ENCODE measurements around the gene CPNE7.

Gene CPNE7

DNA sequence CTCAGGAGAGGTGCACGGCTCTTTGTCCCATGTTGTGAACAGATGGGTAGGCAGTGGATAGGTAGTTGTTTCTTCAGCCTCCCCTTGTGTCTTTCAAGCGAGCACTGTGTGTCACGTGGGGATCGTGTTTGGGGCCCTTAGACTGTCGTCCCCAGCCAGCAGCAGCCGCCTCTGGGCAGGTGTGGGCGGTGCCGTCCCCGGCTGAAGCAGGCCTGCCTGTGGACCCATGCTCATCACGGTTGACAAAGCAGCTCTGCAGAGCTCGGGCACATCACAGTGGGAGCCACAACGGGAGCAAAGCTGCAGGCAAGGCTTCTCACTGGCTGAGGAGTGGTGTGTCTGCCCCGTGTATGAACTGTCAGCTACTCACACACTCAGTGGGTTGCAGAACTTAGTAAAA lies 19.8 kb upstream of the CPNE7 start:
- ATAC-seq (replicated peaks) = no peak
- peak overlapping the region; percentile 43 for H3K27ac Mint-ChIP-seq

DNA sequence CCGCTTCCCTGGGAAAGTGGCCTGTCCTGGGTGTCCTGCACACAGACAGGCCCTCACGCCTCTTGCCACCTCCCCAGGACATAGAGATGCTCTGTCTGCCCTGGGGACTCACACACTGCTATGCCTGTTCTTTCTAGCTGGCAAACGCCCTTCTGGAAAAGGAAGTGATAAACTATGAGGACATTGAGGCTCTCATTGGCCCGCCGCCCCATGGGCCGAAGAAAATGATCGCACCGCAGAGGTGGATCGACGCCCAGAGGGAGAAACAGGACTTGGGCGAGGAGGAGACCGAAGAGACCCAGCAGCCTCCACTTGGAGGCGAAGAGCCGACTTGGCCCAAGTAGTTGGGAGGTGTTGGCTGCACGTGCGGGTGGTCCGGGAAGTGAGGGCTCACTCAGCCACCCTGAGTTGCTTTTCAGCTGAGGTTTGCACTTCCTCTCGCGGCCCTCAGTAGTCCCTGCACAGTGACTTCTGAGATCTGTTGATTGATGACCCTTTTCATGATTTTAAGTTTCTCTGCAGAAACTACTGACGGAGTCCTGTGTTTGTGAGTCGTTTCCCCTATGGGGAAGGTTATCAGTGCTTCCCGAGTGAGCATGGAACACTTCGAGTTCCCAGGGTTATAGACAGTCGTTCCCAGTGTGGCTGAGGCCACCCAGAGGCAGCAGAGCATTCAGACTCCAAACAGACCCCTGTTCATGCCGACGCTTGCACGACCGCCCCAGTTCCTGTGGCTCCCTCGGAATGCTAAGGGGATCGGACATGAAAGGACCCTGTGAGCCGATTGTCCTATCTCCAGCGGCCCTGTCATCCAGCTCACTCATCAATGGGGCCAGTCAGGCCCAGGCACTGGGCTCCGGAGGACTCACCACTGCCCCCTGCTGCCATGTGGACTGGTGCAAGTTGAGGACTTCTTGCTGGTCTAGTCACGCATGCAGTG lies 18.5 kb upstream of the CPNE7 start:
- Mint-ChIP-seq H3K4me3 (no peak overlapping the region), H3K4me1 (peaks cover 14 to 29% of the 10 kb centered on the region in 2 donors), H3K36me3 (peaks cover 48 to 50% of the 10 kb centered on the region in 2 donors), H3K27me3 (no peaks in the 10 kb centered on the region), H3K27ac (no peak overlapping the region), H3K9me3 (no peaks in the 10 kb centered on the region)
- peak; percentile 52 to 59 for ATAC-seq (replicated peaks)
- DNase-seq = peak; percentile 54

More for the DNA sequence above, 19.8 kb upstream of the CPNE7 start:
- peaks cover 47 to 50% of the 10 kb centered on the region in 2 donors for H3K36me3 Mint-ChIP-seq
- no peak for DNase-seq
- peaks cover 11 to 22% of the 10 kb centered on the region in 2 donors for H3K4me1 Mint-ChIP-seq
- H3K27me3 Mint-ChIP-seq = no peaks in the 10 kb centered on the region
- H3K4me3 Mint-ChIP-seq = no peak overlapping the region
- no peaks in the 10 kb centered on the region for H3K9me3 Mint-ChIP-seq

DNA sequence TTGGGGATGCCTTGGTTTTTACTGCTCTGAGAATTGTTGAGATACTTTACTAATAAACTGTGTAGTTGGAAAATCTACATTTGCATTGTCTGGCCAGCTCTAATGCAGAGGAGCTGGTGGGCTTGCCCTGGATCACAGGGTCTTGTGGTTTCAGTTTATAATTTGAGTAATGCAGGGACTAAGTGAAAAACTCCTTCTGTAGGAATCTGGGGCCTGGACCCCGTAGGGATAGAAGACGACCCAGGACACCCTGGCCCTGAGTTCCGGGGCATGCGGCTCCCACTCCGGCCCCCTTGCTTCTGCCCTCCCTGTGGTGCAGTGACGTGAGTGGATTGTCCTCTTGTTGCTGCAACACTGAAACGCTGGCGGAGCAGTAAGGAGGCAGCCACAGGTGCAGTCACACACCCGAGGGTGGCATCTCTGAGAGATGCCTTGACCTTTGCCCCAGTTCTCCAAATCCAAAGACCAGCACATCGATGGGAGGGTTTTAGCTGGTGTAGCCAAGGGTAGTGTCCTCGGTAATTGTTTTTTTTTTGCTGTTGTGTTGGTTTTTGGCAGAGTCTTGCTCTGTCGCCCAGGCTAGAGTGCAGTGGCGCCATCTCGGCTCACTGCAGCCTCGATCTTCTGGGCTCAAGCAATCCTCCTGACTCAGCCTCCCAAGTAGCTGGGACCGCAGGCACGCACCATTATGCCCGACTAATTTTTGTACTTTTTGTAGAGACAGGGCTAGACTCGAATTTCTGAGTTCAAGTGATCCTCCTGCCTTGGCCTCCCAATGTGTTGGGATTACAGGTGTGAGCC lies 17.7 kb upstream of the CPNE7 start:
- H3K9me3 Mint-ChIP-seq = no peaks in the 10 kb centered on the region
- H3K27ac Mint-ChIP-seq = no peak overlapping the region
- DNase-seq (no peak), ATAC-seq (replicated peaks) (no peak)
- H3K4me1 Mint-ChIP-seq = peaks cover 21 to 38% of the 10 kb centered on the region in 2 donors
- no peaks in the 10 kb centered on the region for H3K27me3 Mint-ChIP-seq
- peaks cover 48 to 50% of the 10 kb centered on the region in 2 donors for H3K36me3 Mint-ChIP-seq
- no peak overlapping the region for H3K4me3 Mint-ChIP-seq

DNA sequence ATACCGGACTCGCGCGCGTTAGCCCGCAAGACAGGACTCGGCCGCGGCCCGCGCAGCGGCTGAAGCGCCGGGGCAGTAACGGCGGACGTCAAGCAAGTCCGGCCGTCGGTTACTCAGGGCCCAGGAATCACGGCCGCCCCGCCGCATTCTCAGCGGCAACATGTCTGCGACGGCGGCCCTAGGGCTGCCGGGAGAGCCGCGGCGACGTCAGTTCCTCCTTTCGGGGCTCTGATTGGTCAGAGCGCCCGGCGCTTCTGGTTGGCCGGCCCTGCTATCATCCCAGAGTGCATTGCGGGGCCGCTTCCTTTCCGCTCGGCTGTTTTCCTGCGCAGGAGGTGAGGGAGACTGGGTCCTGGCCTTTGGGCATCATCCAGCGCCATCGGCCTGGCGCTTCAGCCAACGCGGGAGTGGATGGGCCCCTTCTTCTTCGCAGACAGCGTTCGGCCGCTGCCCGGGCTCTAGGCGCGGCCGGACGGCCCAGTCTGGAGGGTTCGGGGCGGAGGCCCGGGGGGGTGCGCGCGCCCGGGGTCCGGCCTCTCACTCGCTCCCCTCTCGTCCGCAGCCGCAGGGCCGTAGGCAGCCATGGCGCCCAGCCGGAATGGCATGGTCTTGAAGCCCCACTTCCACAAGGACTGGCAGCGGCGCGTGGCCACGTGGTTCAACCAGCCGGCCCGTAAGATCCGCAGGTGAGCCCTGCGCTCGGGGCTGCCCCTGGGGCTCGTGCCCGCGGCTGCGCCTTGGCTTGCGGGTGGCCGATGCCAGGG lies 15.0 kb upstream of the CPNE7 start, which contains the start of gene RPL13:
Gene RPL13, plus strand, starts transcription at position 305 of the 764 bp plus-strand sequence. Its CDS starts 278 bp downstream, at position 583.
- Mint-ChIP-seq H3K4me3 (peak within 1 kb of the TSS; percentile 95 to 97), H3K36me3 (peaks cover 59 to 62% of the 10 kb centered on the region in 2 donors)

DNA sequence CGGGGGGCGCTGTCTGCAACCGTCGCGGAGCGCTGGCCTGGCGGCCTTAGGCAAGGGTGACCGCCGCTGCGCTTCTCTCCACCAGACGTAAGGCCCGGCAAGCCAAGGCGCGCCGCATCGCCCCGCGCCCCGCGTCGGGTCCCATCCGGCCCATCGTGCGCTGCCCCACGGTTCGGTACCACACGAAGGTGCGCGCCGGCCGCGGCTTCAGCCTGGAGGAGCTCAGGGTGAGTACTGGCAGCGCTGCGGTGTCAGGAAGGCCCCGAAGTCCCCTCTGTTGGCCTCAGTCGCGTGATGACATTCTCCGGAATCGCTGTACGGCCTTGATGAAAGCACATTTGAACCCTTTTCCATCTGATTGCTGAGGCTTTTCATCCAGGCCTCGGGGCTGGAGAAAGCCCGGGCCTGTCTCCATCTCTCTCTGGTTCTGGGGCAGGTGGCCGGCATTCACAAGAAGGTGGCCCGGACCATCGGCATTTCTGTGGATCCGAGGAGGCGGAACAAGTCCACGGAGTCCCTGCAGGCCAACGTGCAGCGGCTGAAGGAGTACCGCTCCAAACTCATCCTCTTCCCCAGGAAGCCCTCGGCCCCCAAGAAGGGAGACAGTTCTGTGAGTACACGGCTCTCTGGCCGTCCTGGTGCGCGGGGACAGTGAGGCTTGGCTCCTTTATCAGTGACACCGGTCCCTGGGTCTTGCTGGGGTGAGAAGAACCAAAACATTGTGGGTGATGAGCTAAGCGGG lies 14.2 kb upstream of the CPNE7 start:
- Mint-ChIP-seq H3K4me3 (peak overlapping the region; percentile 95 to 97), H3K36me3 (peaks cover 51 to 57% of the 10 kb centered on the region in 2 donors), H3K27ac (peak overlapping the region; percentile 95), H3K4me1 (peaks cover 47 to 72% of the 10 kb centered on the region in 2 donors), H3K27me3 (no peaks in the 10 kb centered on the region), H3K9me3 (no peaks in the 10 kb centered on the region)
- DNase-seq (no peak), ATAC-seq (replicated peaks) (no peak)

More for the DNA sequence above, 15.0 kb upstream of the CPNE7 start, which contains the start of gene RPL13:
- H3K9me3 Mint-ChIP-seq = no peaks in the 10 kb centered on the region
- H3K27me3 Mint-ChIP-seq = no peaks in the 10 kb centered on the region
- ATAC-seq (replicated peaks) (peak; percentile 90 to 94), DNase-seq (peak; percentile 90)
- H3K27ac Mint-ChIP-seq = peak within 1 kb of the TSS; percentile 100
- H3K4me1 Mint-ChIP-seq = peaks cover 42 to 65% of the 10 kb centered on the region in 2 donors

DNA sequence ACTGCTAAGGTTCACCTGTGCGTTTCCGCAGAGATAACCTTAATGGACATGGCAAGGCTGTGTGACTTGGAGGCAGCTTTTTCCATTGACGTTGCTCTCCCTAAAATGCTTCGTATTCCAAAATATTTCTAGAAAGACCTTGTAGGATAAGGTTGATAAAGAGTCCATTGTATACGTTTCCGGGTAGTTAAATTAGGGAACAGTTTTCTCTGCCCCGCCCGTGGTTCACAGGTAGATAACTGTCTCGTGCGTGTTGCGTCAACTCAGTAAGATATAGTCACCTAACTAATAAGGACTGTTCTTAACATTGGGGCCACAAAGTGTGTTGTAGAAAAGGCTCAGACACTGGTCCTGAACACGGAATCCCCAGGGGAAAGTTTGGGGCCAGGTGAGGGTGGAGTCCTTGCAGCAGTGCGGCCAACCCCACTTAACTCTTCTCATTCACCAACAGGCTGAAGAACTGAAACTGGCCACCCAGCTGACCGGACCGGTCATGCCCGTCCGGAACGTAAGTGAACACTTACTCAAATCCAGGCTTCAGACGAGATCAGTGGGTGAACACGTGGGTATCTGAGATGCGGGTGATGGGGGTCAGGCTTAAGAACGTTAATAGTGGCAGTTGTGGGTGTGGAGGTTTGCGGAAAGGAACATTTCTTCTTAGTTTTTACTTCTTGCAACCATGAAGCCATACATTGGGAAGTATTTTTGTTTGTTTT lies 13.5 kb upstream of the CPNE7 start:
- Mint-ChIP-seq H3K36me3 (peaks cover 45 to 54% of the 10 kb centered on the region in 2 donors), H3K27ac (peak overlapping the region; percentile 95), H3K27me3 (no peaks in the 10 kb centered on the region), H3K4me1 (peaks cover 45 to 69% of the 10 kb centered on the region in 2 donors), H3K9me3 (no peaks in the 10 kb centered on the region), H3K4me3 (peak overlapping the region; percentile 95 to 97)
- DNase-seq = no peak
- ATAC-seq (replicated peaks) = no peak

DNA sequence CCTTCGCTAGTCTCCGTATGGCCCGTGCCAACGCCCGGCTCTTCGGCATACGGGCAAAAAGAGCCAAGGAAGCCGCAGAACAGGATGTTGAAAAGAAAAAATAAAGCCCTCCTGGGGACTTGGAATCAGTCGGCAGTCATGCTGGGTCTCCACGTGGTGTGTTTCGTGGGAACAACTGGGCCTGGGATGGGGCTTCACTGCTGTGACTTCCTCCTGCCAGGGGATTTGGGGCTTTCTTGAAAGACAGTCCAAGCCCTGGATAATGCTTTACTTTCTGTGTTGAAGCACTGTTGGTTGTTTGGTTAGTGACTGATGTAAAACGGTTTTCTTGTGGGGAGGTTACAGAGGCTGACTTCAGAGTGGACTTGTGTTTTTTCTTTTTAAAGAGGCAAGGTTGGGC lies 12.6 kb upstream of the CPNE7 start:
- Mint-ChIP-seq H3K36me3 (peaks cover 42 to 48% of the 10 kb centered on the region in 2 donors), H3K4me3 (peak overlapping the region; percentile 95 to 97), H3K9me3 (no peaks in the 10 kb centered on the region)

DNA sequence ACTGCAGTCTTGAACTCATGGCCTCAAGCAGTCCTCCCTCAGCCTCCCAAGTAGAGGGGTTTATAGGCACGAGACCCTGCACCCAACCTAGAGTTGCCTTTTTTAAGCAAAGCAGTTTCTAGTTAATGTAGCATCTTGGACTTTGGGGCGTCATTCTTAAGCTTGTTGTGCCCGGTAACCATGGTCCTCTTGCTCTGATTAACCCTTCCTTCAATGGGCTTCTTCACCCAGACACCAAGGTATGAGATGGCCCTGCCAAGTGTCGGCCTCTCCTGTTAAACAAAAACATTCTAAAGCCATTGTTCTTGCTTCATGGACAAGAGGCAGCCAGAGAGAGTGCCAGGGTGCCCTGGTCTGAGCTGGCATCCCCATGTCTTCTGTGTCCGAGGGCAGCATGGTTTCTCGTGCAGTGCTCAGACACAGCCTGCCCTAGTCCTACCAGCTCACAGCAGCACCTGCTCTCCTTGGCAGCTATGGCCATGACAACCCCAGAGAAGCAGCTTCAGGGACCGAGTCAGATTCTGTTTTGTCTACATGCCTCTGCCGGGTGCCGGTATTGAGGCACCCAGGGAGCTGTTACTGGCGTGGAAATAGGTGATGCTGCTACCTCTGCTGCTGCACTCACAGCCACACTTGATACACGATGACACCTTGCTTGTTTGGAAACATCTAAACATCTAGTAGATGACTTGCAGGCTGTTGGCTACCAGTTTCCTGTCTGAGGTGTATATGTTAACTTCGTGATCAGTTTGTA lies 11.7 kb upstream of the CPNE7 start:
- peaks cover 42 to 46% of the 10 kb centered on the region in 2 donors for H3K36me3 Mint-ChIP-seq

More for the DNA sequence above, 12.6 kb upstream of the CPNE7 start:
- H3K27ac Mint-ChIP-seq = peak overlapping the region; percentile 95
- peaks cover 38 to 62% of the 10 kb centered on the region in 2 donors for H3K4me1 Mint-ChIP-seq
- no peak for DNase-seq
- ATAC-seq (replicated peaks) = no peak
- H3K27me3 Mint-ChIP-seq = no peaks in the 10 kb centered on the region

DNA sequence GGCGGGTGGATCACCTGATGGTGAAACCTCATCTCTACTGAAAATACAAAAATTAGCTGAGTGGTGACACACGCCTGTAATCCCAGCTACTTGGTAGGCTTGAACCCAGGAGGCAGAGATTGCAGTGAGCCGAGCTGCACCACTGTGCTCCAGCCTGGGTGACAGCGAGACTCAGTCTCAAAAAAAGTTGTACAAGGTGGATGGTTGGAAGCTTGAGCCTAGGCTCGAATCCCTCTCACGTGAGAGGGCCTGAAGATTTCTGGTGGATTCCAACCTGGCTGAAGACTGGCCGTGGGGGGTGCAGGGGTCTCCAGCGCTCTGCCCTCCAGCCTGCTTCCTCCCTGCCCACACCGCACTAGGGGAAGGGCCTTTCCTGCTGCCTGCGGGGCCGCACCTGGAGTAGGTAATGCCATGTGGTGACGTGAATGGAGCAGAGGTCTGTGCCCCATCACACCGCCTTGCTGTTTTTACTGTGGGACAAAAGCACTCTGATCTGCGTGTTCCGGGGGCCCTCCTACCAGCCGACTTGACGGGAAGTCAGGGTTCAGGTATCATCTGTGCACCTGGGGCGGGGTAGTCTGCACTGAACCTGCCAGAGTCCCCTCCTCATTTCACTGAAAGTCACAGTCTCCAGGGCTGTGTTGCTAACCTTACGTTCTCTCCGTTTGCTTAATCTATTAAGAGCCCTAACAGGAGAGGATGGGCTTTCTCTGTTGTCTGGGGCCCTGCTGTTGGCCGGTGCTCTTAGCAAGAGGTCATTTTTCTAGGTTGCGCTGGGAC lies 10.9 kb upstream of the CPNE7 start:
- Mint-ChIP-seq H3K9me3 (no peaks in the 10 kb centered on the region), H3K27ac (peak overlapping the region; percentile 94), H3K27me3 (no peaks in the 10 kb centered on the region), H3K36me3 (peaks cover 42 to 46% of the 10 kb centered on the region in 2 donors), H3K4me1 (peaks cover 37 to 56% of the 10 kb centered on the region in 2 donors), H3K4me3 (peak overlapping the region; percentile 73 to 79)
- DNase-seq = no peak
- ATAC-seq (replicated peaks) = no peak

More for the DNA sequence above, 11.7 kb upstream of the CPNE7 start:
- peak overlapping the region; percentile 73 to 79 for H3K4me3 Mint-ChIP-seq
- peaks cover 38 to 62% of the 10 kb centered on the region in 2 donors for H3K4me1 Mint-ChIP-seq
- no peaks in the 10 kb centered on the region for H3K27me3 Mint-ChIP-seq
- DNase-seq (no peak), ATAC-seq (replicated peaks) (no peak)
- H3K27ac Mint-ChIP-seq = peak overlapping the region; percentile 27
- no peaks in the 10 kb centered on the region for H3K9me3 Mint-ChIP-seq

DNA sequence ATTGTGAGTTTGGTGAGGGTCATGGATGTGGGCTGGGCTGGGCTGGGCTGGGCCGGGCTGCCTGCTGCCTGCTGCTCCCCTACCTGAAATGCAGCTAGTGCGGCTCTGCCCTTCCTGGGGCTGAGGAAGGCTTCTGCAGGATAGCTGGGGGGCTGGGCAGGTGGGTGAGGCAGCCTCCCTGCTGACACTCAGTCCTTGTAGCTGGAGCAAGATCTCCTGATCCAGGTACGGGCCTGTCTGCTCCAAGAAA lies 10.4 kb upstream of the CPNE7 start:
- Mint-ChIP-seq H3K36me3 (peaks cover 42 to 46% of the 10 kb centered on the region in 2 donors), H3K4me1 (peaks cover 36 to 52% of the 10 kb centered on the region in 2 donors), H3K9me3 (no peaks in the 10 kb centered on the region), H3K4me3 (peak overlapping the region; percentile 73 to 79), H3K27ac (peak overlapping the region; percentile 94), H3K27me3 (peaks cover under 1 to 4% of the 10 kb centered on the region in 2 donors)
- no peak for DNase-seq
- ATAC-seq (replicated peaks) = peak in 1 of 2 donors; percentile 0

DNA sequence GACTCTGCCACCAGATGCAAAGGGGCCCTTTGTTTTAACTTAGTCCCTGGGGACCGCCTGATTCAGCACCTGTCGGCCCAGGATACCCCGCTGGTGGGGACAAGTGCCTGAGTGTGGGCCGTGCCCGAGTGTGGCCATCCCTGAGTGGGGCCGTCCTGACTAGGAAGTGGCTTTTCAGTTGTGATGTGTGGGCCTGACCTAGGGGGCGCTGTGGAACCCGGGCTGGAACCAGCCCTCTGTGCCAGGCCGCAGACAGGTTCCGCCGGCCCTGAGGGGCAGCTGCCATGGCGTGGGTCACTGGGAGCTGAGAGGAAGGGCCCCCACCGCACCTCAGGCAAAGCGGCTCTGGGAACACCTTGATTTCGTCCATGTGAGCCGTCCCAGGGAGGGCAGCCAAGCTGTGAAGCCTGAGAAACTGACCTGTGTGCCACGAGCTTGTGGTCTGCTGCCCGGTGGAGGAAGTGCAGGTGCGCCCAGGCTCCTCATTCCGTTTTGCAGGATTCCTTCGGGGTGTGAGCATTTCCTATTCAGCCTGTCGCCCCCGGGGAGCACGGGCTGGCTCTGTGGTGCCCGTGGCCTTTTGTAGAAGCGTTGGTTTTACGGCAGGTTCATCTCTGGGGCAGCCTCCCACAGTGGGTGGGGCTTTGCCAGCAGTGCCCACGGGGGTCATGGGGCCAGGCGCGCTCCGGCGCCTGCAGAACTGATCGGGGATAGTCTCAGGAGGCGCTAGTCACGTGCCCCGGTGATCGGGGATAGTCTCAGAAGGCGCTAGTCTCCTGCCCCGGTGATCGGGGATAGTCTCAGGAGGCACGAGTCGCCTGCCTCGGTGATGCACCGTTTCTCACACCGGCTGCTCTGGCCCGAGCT lies 9.8 kb upstream of the CPNE7 start:
- H3K27ac Mint-ChIP-seq = peak overlapping the region; percentile 94

More for the DNA sequence above, 9.8 kb upstream of the CPNE7 start:
- DNase-seq = peak; percentile 51
- Mint-ChIP-seq H3K36me3 (peaks cover 42 to 47% of the 10 kb centered on the region in 2 donors), H3K27me3 (peaks cover 5 to 9% of the 10 kb centered on the region in 2 donors), H3K9me3 (no peaks in the 10 kb centered on the region), H3K4me3 (peak overlapping the region; percentile 73 to 79), H3K4me1 (peaks cover 38 to 52% of the 10 kb centered on the region in 2 donors)
- peak; percentile 68 to 73 for ATAC-seq (replicated peaks)

All from stimulated activated naive B cell treated with anti-CD40 and anti-IgM and Interleukin-4, amounts not matched to agents 10 μg/mL and 1 μg/mL and 100 μg/mL, for 72 hours (primary cell).